HG02981 (cell line): Measurements from ENCODE around the gene SRPX.

Experiments used
- ATAC-seq: cut with Tn5 transposase; IDR thresholded peaks from one replicate; pipeline ENCODE4 v1.9.1; 2021; ENCODE audit warnings: mild to moderate bottlenecking, moderate library complexity; ENCODE audit not compliant: unreplicated experiment

The SRPX gene

GRCh38 chrX:38220415-38221390 is at the start of gene SRPX:
Gene SRPX, minus strand, starts transcription at chrX:38220871. Its CDS starts 79 bp downstream, at chrX:38220792.
- ATAC-seq, result no peak

GRCh38 chrX:38268011-38268410 is 47.3 kb upstream of the SRPX start:
- ATAC-seq, result no peak

- no peak for ATAC-seq
These were observed 42.3 kb upstream of the SRPX start for GRCh38 chrX:38262715-38263620.

- no peak for ATAC-seq
These were observed 39.6 kb upstream of the SRPX start for GRCh38 chrX:38260231-38260630.

GRCh38 chrX:38256019-38256418 is 35.3 kb upstream of the SRPX start:
- ATAC-seq, result no peak

GRCh38 chrX:38249965-38250364 is 29.3 kb upstream of the SRPX start:
- no peak for ATAC-seq

- ATAC-seq, result no peak
These were observed 26.4 kb upstream of the SRPX start for GRCh38 chrX:38247051-38247450.

- ATAC-seq, result no peak
These were observed 19.9 kb upstream of the SRPX start for GRCh38 chrX:38240541-38240940.

- no peak for ATAC-seq
These were observed 16.4 kb upstream of the SRPX start for GRCh38 chrX:38236901-38237615.

GRCh38 chrX:38233891-38234667 is 13.4 kb upstream of the SRPX start:
- no peak for ATAC-seq

- ATAC-seq, result no peak
These were observed 11.5 kb upstream of the SRPX start for GRCh38 chrX:38232079-38232686.

GRCh38 chrX:38225093-38225492 is 4.4 kb upstream of the SRPX start:
- ATAC-seq, result no peak

- ATAC-seq, result no peak
These were observed 3.5 kb upstream of the SRPX start for GRCh38 chrX:38224160-38224559.

- ATAC-seq, result no peak
These were observed 789 bp upstream of the SRPX start for GRCh38 chrX:38221391-38221929.

- no peak for ATAC-seq
These were observed 652 bp downstream of the SRPX start for GRCh38 chrX:38220024-38220414.

GRCh38 chrX:38216642-38217041 is 4.0 kb downstream of the SRPX start:
- ATAC-seq, result no peak

GRCh38 chrX:38214551-38215531 is 5.8 kb downstream of the SRPX start:
- ATAC-seq, result no peak

GRCh38 chrX:38214044-38214443 is 6.6 kb downstream of the SRPX start:
- ATAC-seq, result no peak
